GM19240 (cell line): ENCODE data around the gene NACC2.
"Not testable (repeated sequence)": the region's sequence is repeated elsewhere in the genome, so short reads cannot be mapped to it uniquely, and the experiment has no call there.

Source experiments
- DNase-seq: peaks from one replicate; pipeline ENCODE4 v3.0.0; 2011; ENCODE audit warnings: low spot score; ENCODE audit not compliant: insufficient read length

The NACC2 gene

GRCh38 chr9:136047076-136047774 lies 47.9 kb downstream of the NACC2 start:
- no peak for DNase-seq

GRCh38 chr9:136046554-136046920 lies 48.6 kb downstream of the NACC2 start:
- DNase-seq = no peak

DNA sequence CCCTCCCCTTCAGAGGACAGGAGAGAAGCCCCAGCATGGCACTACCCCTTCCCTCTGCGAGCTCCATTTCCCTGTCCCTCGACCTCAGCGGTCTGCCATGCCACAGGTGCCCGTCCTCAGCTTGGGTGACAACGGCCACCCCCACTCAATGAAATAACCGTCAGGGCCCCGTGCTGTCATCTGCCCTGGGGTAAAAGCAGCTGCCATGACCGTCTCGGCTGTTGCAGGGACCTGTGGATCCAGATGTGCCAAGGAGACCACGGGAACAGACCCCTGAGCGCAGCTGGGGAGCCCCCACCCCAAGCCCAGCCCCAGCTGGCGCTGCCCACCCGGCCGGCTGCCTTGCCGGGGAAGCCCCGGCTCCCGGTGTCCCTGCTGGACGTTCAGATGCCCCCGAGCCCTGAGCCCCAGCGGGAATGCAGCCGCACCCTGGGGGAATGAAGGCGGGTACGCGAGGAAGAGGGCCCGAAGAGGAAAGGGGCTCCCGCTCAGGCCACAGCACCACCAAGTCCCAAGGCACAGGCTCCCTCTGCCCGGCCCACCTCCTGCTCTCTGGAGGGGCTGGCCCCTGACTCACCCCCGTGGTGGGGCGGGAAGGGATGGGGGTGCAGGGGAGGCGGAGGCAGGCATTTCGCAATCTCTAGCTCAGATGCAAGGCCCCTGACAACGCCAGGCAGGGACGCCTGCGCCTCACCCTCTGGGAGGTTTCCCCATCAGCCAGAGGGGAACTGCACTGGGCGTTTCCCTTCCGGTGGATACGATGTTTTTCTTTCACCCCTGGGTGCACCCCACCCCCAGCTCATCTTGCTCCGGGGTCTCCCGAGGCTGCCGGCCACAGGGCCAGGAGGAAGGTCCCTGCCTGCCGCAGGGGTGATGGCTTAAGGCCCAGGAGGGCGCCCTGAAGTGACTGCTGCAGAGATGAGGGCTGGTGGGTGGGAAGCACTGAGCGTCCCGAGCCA lies 49.2 kb downstream of the NACC2 start:
- DNase-seq = no peak

DNA sequence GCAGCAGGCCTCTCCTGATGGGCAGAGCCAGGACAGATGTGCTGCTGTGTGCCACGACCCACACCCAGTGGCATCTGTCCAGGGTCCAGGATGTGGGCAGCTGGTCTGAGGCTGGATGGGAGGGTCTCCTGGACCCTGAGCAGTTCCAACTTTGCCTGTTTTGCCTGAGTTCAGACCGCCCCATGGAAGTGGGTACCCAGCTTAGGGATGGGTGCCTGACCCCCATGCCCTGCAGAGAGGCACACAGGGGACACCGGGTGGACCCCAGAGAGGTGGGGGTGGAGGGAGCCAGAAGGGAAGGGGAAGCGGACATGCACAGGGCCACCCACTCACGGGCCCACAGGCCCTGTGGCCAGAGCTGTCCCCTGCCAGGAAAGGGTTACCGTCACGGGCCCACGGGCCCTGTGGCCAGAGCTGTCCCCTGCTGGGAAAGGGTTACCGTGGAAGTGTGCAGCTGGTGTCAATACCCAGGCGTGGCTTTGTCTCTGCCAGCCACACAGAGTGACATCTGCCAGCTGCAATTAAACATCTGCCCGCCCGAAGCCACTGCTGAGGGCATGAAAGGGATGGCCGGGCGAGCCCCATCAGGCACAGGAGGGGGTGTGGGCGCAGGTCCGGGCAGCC lies 50.0 kb downstream of the NACC2 start:
- DNase-seq = no peak

GRCh38 chr9:136044207-136044970 lies 50.7 kb downstream of the NACC2 start:
- no peak for DNase-seq

GRCh38 chr9:136043441-136043991 lies 51.6 kb downstream of the NACC2 start:
- DNase-seq = no peak

DNA sequence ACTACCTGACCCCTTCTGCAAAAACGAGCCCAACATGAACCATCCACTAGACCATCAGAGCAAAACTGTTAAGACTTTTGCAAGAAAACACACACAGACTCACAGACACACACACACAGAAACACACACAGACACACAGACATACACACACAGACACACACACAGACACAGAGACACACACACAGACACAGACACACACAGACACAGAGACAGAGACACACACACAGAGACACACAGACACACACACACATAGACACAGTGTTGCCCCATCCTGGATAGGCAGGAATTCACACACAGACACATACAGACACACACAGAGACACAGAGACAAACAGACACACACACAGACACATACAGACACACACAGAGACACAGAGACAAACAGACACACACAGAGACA lies 52.5 kb downstream of the NACC2 start:
- DNase-seq = no peak

DNA sequence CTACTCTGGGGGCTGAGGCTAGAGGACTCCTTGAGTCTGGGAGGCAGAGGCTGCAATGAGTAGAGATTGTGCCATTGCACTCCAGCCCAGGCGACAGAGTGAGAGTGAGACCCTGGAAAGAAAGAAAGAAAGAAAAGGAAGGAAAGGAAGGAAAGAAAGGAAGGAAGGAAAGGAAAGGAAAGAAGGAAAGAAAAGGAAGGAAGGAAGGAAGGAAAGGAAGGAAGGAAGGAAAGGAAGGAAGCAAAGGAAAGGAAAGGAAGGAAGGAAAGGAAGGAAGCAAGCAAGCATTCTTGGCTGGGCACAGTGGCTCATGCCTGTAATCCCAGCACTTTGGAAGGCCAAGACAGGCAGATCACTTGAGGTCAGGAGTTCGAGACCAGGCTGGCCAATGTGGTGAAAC lies 54.2 kb downstream of the NACC2 start:
- DNase-seq = not testable (repeated sequence)

GRCh38 chr9:136039488-136039887 lies 55.6 kb downstream of the NACC2 start:
- no peak for DNase-seq

GRCh38 chr9:136036848-136037247 lies 58.2 kb downstream of the NACC2 start:
- no peak for DNase-seq

GRCh38 chr9:136036050-136036449 lies 59.0 kb downstream of the NACC2 start:
- DNase-seq = no peak

- DNase-seq = no peak
These were observed 63.1 kb downstream of the NACC2 start for GRCh38 chr9:136031741-136032730.

DNA sequence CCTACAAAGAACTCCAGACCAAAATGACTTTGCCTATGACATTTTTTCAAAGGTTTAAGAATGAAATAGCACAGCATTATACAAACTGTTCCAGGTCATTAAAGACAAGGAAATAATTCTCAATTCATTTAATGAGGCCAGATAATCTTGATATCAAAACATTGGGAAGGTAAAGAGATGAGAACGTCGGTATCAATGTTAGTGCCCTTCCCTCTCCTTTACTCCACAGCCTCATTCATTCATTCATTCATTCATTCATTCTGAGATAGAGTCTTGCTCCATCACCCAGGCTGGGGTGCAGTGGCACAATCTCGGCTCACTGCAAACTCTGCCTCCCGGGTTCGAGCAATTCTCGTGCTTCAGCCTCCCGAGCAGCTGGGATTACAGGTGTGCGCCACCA lies 64.0 kb downstream of the NACC2 start:
- DNase-seq = no peak

DNA sequence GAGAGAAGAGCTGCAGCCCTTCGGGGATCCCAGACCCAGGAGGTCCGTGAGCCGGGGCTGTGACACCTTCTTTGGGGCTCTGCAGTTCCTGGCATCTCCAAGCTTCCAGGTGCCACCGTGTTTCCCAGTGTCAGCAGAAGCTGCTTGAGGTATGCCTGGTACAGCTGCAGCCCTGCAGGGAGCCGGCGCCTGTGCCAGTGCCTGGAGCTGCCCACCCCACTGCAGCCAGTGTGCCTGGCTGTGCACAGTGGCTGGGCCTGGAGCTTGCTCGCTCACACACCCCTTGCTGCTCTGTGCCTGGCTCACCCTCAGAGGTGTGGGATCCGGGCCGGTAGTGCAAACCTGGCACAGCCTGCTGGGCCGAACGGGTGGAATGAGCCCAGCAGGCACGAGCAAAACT lies 65.5 kb downstream of the NACC2 start:
- DNase-seq = no peak

DNA sequence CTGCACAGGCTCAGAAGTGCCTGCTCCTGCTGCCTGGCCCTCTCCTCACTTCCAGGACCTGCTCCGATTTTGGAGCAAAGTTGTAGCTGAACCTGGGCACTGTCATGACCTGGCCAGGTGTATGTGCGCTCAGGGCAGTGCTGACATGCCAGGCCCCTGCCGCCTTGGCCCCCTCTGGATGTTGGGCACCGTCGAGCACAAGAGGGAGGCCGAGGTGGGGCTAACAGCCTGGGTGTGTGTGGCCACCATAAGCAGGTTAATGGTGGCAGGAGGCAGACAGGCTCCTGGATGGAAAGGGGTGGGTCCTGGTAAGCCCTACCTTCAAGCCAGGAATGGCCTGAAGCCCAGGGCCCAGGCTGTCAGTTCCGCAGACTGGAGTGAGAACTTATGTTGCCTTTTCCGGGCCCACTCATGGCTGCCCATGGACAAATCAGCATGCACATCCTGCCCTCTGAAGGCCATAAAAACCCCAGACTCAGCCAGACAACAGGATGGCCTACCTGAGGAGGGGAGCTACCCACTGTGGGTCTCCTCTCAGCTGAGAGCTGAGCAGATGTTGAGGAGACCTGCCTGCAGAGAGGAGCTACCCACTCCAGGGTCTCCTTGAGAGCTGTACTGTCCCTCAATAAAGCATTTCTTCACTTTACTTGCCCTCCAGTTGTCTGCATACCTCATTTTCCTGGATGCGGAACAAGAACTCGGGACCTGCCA lies 66.2 kb downstream of the NACC2 start:
- DNase-seq = no peak

DNA sequence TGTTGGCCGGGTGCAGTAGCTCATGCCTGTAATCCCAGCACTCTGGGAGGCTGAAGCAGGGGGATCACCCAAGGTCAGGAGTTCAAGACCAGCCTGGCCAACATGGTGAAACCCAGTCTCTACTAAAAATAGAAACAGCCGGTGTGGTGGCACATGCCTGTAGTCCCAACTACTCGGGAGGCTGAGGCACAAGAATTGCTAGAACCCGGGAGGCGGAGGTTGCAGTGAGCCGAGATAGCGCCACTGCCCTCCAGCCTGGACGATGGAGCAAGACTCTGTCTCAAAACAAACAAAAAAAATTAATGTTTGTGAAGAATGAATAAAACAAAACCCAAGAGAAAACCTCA lies 68.2 kb downstream of the NACC2 start:
- not testable (repeated sequence) for DNase-seq

GRCh38 chr9:136026266-136026942 lies 68.7 kb downstream of the NACC2 start:
- DNase-seq = no peak

GRCh38 chr9:136025481-136025880 lies 69.6 kb downstream of the NACC2 start:
- no peak for DNase-seq
